HG02610 (cell line): ENCODE results near the gene DKKL1.
"Not testable (repeated sequence)": the region's sequence is repeated elsewhere in the genome, so short reads cannot be mapped to it uniquely, and the experiment has no call there.

Source experiments
- ATAC-seq: cut with Tn5 transposase; IDR thresholded peaks from one replicate; pipeline ENCODE4 v1.9.1; 2021; ENCODE audit warnings: mild to moderate bottlenecking, moderate library complexity; ENCODE audit not compliant: unreplicated experiment

The DKKL1 gene

DNA sequence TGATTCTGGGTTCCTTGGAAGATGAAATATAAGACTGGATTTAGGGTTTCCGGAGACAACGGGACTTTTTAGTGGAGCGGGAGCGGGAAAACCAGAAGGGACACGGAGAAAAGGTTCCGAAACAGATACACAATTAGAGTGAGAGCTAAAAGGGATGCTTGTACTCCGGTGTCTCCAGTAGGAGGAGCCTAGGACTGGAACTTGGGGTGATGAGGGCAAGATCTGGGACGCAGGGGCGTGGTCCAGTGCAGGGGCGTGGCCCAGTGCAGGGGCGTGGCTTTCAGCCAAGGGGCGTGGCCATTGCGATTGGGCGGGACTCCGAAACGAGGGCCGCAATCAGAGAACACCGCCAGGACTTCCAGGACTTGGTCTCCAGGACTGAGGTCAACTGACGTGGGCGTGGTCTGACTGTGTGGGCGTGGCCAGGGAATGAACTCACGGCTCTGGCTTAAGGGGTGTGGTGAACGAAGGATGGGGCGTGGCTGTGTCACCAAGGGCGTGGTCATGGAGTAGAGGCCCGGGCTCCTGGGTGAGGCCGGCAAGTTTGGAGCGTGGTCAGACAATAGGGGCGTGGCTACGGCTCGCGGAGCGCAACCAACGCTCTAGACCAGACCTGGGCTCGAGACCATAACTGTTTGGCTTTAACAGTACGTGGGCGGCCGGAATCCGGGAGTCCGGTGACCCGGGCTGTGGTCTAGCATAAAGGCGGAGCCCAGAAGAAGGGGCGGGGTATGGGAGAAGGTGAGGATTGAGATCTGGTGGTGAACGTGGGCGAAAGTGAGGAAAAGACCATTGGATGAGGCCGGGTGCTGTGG, at the start of gene DKKL1:
Gene DKKL1 (plus strand): TSS at position 610 of the 815 bp plus-strand sequence. CDS start 122 bp downstream, at position 732.
- no peak for ATAC-seq

DNA sequence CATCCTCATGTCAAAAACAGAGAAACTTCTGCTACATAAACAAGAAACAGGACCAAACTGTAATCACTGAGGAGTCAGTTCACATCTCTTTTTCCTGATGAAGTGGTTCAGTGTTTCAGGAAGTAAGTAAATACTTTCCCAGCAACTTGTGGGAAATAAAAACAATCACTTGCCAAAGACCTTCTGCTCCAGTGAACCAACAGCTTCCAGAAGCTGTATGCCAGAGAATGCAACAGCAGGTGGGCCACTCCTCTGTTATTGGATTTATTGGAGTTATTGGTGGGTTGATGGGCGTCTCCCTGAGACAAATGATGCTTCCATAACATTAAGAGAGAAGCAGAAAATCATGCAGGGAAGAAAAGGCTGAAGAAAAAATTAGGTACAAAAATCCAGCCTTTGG, 48.6 kb upstream of the DKKL1 start:
- no peak for ATAC-seq

DNA sequence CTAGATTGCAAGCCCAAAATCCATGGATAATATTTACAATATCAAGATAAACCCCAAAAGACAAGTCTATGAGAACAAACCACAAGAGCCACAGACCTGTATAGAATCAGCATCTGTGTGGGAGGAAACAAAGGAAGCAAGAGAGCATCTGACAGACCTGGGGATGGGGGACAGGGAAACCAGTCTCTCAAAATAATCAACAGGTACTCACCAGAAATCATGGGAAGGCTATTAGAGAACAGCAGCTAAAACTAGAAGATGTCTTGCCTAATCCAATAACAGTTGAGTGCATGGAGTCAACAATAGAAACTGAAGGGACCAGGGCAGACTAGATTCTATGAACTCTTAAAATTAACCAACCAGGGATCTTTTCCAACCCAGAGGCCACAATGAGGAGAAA, 47.4 kb upstream of the DKKL1 start:
- ATAC-seq = no peak

DNA sequence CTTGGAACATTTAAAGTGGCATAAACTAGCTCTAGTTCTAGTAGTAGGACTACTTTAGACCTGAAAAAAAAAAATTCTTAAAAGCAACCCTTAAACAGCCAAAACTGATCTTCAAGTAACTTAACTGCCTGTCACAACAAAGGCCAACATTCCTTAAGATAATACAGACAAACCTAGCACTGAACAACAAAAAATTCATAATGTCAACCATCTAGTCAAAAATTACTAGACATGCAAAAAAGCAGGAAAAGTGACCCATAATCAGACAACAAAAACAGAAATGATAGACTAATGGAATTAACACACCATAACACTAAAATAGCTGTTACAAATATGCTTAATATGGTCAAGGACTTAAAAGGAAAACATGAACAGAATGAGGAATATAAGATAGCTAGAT, 45.4 kb upstream of the DKKL1 start:
- no peak for ATAC-seq

DNA sequence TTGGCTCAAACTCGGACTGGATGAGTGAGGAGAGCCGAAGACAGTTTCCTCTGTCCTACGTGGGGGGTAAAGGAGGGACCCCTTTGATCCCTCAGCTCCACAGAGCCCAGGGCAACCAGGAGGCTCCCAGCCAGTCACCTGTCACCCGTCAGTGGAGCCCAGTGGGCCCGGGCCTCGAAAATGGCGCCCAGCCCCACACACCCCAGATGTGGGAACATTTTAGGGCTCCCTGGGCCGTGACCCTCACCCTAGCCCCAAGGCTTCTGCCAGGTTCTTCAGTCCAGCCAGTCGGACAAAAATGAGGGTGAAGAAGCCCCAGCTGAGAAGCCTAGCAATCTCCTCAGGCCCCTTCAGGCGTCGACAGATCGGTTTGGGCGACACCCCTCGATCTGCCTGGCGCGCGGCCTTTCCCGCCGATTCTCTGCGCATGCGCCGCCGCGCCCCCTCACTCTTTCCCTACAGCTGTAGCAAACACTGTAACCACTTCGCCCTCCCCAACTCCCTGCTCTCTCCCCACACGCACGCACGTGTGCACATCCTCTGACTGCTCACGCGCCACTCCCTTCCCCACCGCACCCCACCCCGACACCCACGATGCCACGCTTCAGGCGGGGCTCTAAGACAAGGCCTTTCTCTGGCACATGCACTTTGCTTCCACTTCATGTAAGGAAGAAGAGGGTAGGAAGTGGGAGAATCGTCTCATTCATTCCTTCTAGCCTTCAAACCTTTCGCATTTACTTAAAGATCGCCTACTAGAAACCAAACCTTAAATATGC, 38.7 kb upstream of the DKKL1 start, which contains the start of gene SLC6A16:
Gene SLC6A16 (minus strand): TSS at position 391 of the 776 bp plus-strand sequence. CDS start 13,844 bp downstream, outside the sequence.
- ATAC-seq = no peak

DNA sequence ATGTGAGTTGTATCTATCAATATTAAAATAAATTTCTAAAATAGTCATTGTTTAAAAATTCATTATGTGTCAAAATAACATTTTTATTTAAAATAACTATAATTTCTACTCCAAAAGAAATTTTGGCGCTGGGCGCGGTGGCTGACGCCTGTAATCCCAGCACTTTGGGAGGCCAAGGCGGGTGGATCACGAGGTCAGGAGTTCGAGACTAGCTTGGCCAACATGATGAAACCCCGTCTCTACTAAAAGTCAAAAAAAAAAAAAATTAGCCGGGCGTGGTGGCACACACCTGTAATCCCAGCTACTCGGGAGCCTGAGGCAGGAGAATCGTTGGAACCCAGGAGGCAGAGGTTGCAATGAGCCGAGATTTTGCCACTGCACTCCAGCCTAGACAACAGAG, 37.9 kb upstream of the DKKL1 start:
- not testable (repeated sequence) for ATAC-seq

DNA sequence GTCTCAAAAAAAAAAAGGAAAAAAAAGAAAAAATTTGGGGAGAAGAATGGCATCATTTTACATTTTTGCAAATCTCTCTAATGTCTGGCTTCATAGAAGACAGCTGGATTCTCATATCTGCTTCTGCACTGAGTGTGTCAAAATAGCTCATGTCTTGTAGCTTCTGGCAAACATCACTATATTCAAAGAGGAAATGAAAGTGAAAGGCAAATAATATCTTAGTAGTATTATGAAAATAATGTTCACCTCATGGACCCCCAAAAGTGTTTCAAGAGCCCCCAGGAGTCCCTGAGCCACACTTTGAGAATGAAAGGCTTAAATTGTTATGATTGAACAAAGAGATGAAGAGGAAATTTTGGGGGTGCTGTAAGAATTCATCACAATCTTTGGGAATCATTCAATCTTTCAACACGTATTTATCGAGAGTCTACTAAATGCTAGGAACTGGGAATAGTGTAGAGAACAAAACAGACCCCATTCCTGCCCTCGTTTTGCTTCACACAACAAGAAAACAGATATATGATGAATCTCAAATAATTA, 37.4 kb upstream of the DKKL1 start:
- no peak for ATAC-seq

DNA sequence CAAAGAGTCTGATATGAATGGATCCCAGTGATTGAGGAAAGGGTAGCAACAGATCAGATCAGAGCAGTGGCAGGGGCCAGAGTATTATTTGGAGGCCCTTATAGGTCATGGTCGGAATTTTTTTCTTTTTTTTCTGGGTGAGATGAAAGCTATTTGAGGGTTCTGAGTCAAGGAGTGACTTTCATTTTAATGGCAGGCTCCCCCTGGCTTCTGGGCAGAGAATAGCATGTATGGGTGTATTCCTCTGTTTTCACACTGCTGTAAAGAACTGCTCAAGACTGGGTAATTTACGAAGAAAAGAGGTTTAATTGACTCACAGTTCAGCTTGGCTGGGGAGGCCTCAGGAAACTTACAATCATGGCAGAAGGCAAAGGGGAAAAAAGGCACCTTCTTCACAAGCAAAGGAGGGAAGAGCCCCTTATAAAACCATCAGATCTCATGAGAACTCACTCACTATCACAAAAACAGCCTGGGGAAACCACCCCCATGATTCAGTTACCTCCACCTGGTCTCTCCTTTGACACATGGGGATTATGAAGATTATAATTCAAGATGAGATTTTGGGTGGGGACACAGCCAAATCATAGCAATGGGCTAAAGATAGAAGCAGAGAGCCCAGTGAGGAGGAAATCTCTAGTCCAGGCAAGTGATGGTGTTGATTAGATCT, 35.7 kb upstream of the DKKL1 start:
- no peak for ATAC-seq

DNA sequence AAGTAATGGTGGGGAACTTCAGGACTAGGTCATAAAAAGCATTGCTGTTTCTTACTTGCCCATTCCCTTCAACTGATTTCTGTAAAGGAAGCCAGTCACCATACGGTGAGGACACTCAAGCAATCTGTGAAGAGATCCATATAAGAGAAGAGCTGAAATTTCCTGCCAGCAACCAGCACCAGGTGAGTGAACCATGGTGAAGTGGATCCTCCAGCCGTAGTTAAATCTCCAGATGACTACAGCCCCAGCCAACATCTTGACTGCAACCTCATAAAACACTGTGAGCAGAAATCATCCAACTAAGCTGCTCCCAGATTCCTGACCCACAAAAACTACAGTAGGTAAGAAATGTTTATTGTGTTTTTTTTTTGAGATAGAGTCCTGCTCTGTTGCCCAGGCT, 34.9 kb upstream of the DKKL1 start:
- no peak for ATAC-seq

DNA sequence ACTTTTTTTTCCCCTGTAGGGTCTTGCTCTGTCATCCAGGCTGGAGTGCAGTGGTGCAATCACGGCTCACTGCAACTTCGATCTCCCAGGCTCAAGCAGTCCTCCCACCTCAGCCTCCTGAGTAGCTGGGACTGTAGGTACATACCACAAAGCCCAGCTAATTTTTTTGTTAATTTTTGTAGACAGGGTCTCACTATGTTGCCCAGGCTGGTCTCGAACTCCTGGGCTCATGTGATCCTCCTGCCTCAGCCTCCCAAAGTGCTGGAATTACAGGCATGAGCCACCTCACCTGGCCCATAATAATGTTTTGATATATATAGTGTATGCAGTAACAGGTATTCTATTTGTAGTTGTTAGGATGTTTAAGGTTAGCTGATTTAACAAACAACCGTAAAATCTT, 32.5 kb upstream of the DKKL1 start:
- ATAC-seq = not testable (repeated sequence)

DNA sequence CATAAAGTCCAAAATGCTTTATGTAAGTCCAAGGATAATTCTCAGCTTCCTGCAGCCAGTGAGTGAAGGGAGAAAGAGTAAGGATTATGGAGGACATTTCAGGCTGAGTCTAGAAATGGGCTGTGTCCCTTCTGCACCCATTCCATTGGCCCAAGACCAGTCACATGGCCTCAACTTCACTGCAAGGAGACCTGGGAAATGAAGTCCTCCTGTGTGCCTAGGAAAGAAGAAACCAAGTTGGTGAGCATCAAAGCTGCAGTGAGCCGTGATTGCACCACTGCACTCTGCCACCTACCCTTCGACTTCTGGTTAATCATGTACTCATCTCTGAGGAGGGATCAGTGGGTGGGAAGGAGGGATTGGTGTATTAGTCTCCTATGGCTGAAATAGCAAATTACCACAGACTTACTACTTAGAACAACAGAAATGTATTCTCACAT, 32.0 kb upstream of the DKKL1 start:
- peak; percentile 50 for ATAC-seq

DNA sequence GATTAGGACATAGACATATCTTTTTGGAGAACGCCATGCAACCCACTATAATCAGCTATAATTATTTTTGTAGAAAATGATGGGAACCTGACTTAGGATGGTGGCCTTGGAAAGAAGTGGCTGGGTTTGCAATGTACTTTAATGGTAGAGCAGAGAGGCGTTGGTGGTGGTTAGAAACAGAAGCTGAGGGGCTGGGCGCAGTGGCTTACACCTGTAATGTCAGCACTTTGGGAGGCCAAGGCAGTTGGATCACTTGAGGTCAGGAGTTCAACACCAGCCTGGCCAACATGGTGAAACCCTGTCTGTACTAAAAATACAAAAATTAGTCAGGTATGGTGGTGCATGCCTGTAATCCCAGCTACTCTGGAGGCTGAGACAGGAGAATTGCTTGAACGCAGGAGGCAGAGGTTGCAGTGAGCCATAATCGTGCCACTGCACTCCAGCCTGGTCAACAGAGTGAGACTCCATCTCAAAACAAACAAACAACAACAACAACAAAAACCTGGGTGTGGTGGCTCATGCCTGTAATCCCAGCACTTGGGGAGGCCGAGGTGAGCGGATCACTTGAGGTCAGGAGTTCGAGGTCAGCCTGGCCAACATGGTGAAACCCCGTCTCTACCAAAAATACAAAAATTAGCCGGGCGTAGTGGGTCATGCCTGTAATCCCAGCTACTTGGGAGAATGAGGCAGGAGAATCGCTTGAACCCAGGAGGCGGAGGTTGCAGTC, 30.8 kb upstream of the DKKL1 start:
- not testable (repeated sequence) for ATAC-seq

DNA sequence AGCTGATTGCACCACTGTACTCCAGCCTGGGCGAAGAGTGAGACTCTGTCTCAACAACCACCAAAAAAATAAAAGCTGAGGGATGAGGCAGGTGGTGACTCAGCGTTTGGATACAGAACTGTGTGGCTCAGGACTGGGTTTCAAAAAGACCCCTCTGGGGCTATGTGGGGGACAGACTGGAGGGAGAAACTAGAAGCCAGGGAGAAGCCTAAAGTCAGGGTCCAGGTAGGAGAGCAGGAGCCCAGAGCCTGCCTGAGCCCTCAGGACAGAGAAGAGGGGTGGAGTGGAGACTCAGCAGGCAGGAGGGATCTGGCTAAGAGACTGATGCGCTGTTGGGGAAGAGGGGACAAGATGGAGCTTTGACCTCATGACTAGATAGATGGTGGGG, 30.3 kb upstream of the DKKL1 start:
- no peak for ATAC-seq

DNA sequence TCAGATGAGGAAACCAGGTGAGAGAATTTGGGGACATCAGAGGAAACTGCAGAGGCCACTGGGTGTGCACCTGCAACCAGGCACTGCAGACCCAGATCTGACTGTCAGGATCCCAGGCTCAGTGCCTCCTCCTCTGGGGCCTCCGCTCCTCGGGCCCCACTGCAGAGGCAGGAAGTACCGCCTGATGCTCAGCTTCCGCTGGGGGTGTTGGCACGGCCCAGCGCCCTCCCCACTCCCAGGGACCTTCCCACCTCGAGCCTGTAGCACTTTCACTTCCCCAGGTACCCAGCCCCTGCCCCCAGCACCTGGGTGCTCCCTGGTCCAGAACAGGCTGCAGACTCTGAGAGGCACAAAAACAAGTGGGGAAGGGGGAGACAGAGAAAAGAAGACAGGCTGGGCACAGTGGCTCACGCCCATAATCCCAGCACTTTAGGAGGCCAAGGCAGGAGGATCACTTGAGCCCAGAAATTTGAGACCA, 29.8 kb upstream of the DKKL1 start:
- ATAC-seq = peak; percentile 52

DNA sequence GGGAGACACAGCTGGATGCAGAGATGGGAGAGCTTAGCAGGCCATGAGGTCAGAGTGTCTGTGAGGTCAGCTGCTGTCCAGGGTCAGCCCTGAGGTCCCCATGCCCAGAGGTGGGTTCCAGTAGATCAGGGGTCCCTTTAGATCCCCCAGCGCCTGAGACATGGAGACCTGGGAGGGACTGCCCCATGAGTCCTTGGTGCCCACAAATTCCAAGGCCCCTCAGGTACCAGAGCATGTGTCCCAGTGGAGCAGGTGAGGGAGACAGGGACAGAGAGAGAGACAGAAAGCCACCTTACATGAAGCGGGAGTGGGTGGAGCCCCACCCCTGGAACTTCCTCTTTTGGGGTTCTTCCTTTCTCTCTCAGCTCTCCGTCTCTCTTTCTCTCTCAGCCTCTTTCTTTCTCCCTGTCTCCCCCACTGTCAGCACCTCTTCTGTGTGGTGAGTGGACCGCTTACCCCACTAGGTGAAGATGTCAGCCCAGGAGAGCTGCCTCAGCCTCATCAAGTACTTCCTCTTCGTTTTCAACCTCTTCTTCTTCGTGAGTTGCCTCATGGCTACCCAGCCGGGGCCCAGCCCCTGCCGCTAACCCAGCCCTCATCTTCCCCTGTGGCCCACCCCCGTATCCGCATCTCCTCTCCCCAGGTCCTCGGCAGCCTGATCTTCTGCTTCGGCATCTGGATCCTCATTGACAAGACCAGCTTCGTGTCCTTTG, 28.4 kb upstream of the DKKL1 start, which contains the start of gene CD37:
Gene CD37 (plus strand): TSS at position 336 of the 713 bp plus-strand sequence. CDS start 135 bp downstream, at position 471.
- no peak for ATAC-seq

DNA sequence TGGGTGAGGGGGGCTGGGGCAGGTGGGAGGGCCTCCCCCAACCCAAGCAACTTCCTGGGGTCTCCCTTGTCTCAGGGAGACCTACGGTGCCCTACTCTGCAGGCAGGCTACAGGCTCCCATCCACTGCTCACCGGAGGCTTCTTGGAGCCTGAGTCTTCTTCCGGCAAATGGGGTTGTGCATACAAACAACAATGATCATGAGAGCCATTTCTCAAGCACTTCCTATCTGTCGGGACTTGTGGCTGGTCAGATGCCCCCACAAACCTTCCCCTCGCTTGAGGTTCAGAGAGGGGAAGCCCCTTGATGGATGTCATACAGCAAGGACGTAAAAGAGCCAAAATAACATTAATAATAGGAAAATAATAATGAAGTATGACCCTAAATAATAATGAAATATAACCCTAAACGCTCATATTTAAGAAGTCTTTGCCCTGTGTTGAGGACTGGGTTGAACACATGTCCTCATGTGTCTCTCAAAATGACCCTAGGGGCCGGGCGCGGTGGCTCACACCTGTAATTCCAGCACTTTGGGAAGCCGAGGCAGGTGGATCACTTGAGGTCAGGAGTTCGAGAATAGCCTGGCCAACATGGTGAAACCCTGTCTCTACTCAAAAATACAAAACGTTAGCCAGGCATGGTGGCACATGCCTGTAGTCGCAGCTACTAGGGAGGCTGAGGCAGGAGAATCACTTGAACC, 27.7 kb upstream of the DKKL1 start:
- ATAC-seq = no peak

DNA sequence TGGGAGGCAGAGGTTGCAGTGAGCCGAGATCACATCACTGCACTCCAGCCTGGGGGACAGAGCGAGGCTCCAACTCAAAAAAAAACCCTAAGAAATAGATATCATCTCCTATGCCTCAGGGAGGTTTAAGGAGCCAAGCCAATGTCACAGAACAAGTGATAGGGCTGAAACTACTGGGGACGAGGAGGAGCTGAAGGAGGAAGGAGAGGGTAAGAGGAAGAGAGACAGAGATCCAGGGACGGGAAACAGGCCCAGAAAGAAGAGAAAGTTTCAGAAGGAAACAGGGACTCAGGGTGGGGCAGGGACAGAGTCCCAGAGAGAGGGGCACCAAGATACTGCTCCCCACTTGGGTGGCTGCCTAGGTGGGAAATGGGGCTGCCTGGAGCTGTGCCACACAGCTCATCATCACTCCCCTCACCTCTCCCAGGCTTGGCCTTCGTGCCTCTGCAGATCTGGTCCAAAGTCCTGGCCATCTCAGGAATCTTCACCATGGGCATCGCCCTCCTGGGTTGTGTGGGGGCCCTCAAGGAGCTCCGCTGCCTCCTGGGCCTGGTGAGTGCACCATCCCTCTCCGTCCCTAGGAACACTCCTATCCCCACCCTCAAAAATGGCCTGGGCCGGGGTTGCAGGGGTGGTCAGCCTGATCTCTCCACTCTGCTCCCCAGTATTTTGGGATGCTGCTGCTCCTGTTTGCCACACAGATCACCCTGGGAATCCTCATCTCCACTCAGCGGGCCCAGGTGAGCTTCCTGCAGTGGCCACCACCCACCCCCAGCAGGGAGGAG, 27.0 kb upstream of the DKKL1 start:
- no peak for ATAC-seq
